ENCODE data around the gene SLC31A1.
"Not testable (repeated sequence)": the region's sequence is repeated elsewhere in the genome, so short reads cannot be mapped to it uniquely, and the experiment has no call there.

The SLC31A1 gene

DNA sequence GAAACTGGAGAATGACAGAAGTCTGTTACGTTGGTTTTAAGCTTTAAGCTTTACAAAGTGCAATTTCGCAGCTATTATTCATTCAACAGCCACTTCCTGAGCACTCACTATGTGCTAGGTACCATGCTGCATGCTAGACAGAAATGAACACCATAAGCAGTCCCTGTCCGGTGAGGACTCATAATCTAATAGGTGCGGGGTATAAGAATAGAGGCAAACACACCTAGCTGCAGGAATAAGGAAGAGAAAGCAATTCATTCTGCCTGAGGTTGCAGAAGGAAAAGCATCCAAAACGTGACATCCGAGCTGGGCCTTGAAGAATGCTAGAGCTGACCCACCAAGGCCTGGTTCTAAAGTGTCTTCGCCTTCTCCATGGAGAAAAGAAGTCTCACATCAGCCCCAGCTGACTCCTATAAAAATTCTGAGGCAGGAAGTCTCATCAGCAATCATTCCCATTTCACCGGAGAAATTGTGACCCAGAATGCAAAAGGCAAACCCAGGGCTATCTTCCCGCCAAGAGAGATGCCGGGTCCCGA is 809 bp upstream of the SLC31A1 start:
- DNase-seq (ENCODE audit: low spot score), result no peak

DNA sequence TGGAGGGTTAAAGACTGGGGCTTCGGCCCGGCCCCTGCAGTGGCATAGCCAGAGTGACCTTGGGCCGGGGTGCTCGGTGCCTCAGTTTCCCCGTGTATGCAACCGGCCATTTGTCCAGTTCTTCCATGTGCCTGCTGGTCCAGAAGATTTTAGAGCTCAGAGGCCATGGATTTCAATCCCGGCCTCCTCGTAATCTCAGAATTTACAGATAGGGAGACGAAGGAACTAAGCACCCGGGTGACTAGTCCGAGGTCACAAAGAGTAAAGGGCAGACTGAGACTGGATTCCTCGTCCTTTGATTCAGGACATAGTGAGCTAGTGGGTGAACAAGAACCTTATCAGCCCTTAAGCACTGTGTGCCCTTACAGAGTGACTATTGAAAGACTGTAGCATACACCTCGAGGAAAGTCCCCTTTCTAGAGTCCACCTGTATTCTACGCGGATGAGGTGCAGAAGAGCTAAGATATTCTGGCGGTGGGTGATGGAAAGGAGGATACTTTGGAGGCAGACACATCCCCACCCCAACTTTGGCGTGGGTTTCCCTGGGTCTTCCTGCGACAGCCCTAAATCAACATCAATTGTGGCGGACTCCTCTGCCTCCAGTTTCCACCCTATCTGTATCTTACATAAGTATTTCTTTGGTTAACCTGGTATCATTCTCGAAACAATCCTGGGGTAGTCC is 597 bp downstream of the SLC31A1 start:
- DNase-seq (ENCODE audit: low spot score), result no peak

GRCh38 chr9:113222482-113222841 is 1.1 kb downstream of the SLC31A1 start:
- no peak for DNase-seq (ENCODE audit: low spot score)

GRCh38 chr9:113223963-113224362 is 2.6 kb downstream of the SLC31A1 start:
- DNase-seq (ENCODE audit: low spot score), result no peak

DNA sequence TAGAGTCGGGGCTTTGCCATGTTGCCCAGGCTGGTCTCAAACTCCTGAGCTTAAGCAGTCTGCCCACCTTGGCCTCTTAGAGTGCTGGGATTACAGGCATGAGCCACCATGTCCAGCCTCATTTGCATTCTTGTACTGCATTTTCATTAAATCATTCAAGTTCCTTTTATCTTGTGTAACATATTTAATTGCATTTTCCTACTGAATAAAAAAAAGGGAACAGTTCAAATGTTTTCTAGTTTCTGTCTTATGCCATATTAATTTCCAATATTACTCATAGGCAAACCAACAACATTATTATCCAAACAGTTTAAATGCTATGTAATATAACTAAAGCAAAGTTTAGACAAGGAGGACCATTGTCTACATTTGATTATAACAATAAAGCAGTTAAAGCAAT is 6.1 kb downstream of the SLC31A1 start:
- no peak for DNase-seq (ENCODE audit: low spot score)

GRCh38 chr9:113228130-113228665 is 6.9 kb downstream of the SLC31A1 start:
- DNase-seq (ENCODE audit: low spot score), result no peak

- DNase-seq (ENCODE audit: low spot score), result no peak
Measured at GRCh38 chr9:113231701-113232100, 10.4 kb downstream of the SLC31A1 start.

DNA sequence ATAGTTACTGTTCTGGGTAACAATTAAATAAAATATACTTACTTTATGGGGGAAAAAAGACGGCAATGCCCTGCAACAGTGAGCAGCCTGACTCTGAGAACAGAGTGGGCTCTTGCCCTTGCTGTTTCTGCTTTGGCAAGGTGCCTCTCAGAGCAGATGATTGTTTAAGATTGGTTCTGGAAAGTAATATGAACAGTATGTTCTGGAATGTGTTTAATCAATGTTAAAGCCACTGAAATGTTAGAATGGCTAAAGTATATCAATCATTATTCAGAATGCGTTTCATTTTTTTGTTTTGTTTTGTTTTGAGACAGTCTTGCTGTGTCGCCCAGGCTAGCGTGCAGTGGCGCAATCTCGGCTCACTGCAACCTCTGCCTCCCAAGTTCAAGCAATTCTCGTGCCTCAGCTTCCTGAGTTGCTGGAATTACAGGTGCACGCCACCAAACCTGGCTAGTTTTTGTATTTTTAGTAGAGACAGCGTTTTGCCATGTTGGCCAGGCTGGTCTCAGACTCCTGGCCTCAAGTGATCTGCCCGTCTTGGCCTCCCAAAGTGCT is 14.4 kb downstream of the SLC31A1 start:
- DNase-seq (ENCODE audit: low spot score), result not testable (repeated sequence)

GRCh38 chr9:113237026-113237425 is 15.7 kb downstream of the SLC31A1 start:
- no peak for DNase-seq (ENCODE audit: low spot score)

- DNase-seq (ENCODE audit: low spot score), result no peak
Measured at GRCh38 chr9:113238202-113238858, 17.0 kb downstream of the SLC31A1 start.

DNA sequence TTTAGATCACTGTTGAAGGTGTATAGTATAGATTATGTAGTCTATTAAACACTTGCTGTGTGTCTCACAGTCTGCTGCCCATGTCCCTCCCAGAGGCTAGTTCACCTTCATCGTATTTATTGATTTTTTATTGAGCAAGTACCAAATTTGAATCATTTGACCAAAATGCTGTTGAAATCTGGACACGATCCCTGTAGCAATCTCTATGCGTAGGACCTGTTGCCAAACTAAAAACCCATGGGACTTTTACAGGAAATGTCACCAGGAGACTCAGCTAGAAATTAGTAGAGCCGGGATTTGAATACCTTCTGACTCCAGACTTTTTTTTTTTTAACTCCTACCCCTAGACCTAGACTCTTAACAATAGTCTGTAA is 17.5 kb downstream of the SLC31A1 start:
- DNase-seq (ENCODE audit: low spot score), result no peak

GRCh38 chr9:113241161-113241560 is 19.8 kb downstream of the SLC31A1 start:
- no peak for DNase-seq (ENCODE audit: low spot score)

DNA sequence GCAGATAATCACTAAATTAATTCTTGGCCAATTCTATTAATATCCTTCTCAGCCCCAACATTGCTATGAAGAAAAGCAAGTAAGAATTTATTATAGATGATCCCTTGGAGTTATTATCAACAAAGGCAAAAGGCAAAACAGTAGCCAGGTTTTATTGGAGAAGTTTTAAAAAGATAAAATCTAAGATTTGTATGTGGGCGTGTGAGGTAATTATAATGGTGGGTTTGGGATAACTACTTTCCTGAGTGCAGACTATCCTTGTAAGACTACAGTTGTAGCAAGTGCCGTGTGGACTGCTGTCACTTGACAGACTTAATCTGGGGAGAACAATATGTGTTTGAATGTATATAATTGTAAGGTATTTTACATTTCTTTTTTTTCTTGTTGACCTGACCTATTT is 23.2 kb downstream of the SLC31A1 start:
- no peak for DNase-seq (ENCODE audit: low spot score)

- DNase-seq (ENCODE audit: low spot score), result no peak
Measured at GRCh38 chr9:113245894-113246293, 24.6 kb downstream of the SLC31A1 start.

GRCh38 chr9:113246928-113247327 is 25.6 kb downstream of the SLC31A1 start:
- DNase-seq (ENCODE audit: low spot score), result no peak

DNA sequence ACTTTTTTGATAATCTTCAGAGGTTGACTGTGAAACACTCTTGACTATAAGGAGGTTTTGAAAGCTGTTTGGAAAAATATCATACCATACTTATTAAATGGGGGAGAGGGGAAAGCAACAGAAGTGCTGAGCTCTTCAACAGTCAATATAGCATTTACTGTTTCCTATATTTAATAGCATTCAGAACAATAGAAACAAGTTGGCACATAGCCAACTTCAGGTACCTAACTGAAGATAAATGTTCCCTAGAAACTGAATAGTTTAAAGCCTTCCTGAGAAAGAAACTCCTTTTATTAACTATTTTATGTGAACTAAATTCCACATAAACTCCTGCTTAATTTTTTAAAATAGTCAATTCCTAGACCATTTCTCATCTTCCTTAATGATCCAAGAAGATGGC is 26.3 kb downstream of the SLC31A1 start:
- DNase-seq (ENCODE audit: low spot score), result no peak

- DNase-seq (ENCODE audit: low spot score), result not testable (repeated sequence)
Measured at GRCh38 chr9:113249661-113250060, 28.3 kb downstream of the SLC31A1 start.

DNA sequence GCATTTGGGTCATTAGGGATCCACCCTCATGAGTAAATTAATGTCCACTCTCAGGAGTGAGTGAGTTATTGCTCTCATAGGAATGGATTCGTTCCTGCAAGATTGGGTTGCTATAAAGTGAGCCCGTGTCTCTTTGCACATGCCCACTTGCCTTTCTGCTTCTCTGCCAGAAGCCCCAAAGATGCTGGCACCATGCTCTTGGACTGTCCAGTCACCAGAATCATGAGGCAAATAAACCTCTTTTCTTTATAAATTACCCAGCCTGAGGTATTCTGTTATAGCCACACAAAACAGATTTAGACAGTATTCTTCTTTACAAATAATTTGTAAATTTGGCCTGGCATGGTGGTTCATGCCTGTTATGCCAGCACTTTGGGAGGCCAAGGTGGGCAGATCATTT is 29.5 kb downstream of the SLC31A1 start:
- no peak for DNase-seq (ENCODE audit: low spot score)

GRCh38 chr9:113254991-113255390 is 33.6 kb downstream of the SLC31A1 start:
- no peak for DNase-seq (ENCODE audit: low spot score)

- no peak for DNase-seq (ENCODE audit: low spot score)
Measured at GRCh38 chr9:113255438-113255837, 34.1 kb downstream of the SLC31A1 start.

DNA sequence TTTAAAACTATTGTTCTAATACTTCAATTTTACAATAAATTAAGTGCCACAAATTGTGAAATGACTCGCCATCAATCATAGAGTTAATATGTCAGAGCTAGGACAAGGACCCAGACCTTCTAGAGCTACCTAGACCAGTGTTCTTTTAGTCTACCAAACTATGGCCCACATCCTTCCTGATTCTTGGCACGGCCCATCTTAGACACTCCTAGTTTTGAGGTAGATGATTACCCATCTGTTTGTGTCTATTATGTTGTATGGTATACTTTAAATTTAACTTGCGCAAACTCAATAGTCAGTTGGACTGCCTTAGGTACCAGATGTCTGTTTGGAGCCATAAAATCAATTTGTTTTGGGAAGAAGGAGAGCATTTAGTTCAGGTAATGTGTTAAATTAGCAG is 36.5 kb downstream of the SLC31A1 start:
- DNase-seq (ENCODE audit: low spot score), result no peak

GRCh38 chr9:113258282-113258681 is 36.9 kb downstream of the SLC31A1 start:
- DNase-seq (ENCODE audit: low spot score), result no peak
